Duodenal mucosa (tissue), 2 donors: ENCODE data around the gene ZFP14.
A peak's percentile ranks its signal among the peaks of the same experiment; 100 is the strongest.

Experiments
- H3K27ac ChIP-seq: one replicate; pipeline ENCODE4 v1.7.0; 2013; ENCODE audit warnings: low read depth, low read length
- H3K27me3 ChIP-seq, 2 donors: one replicate each; pipeline ENCODE4 v1.7.0; 2013; ENCODE audit warnings: low read length in 2 of 2, control low read depth in 1 of 2; ENCODE audit not compliant: insufficient read depth in 2 of 2, control insufficient read depth in 1 of 2
- H3K36me3 ChIP-seq, 2 donors: one replicate each; pipeline ENCODE4 v1.7.0; 2013; ENCODE audit warnings: low read length in 2 of 2, control low read depth in 1 of 2; ENCODE audit not compliant: insufficient read depth in 2 of 2, control insufficient read depth in 1 of 2
- H3K4me1 ChIP-seq, 2 donors: one replicate each; pipeline ENCODE4 v1.7.0; 2013; ENCODE audit warnings: low read length in 2 of 2, control low read depth in 1 of 2; ENCODE audit not compliant: insufficient read depth in 2 of 2, control insufficient read depth in 1 of 2
- H3K4me3 ChIP-seq, 2 donors: one replicate each; pipeline ENCODE4 v1.7.0; 2013; ENCODE audit warnings: low read length in 2 of 2, low read depth in 1 of 2
- H3K9ac ChIP-seq, 2 donors: one replicate each; pipeline ENCODE4 v1.7.0; 2013; ENCODE audit warnings: low read length in 2 of 2, low read depth in 1 of 2
- H3K9me3 ChIP-seq, 2 donors: one replicate each; pipeline ENCODE4 v1.7.0; 2013; ENCODE audit warnings: low read length in 2 of 2, control low read depth in 1 of 2; ENCODE audit not compliant: control insufficient read depth in 1 of 2

ZFP14 gene

GRCh38 chr19:36401475-36401874 lies 22.5 kb upstream of the ZFP14 start:
- Histone ChIP-seq H3K27me3 (no peaks in the 10 kb centered on the region), H3K27ac (no peak overlapping the region), H3K9ac (no peak overlapping the region), H3K4me3 (no peak overlapping the region), H3K4me1 (no peaks in the 10 kb centered on the region), H3K36me3 (peaks cover 15 to 35% of the 10 kb centered on the region in 2 donors), H3K9me3 (peaks cover 17 to 23% of the 10 kb centered on the region in 2 donors)

GRCh38 chr19:36398571-36398970 lies 19.6 kb upstream of the ZFP14 start:
- Histone ChIP-seq H3K4me1 (no peaks in the 10 kb centered on the region), H3K36me3 (peaks cover 14 to 26% of the 10 kb centered on the region in 2 donors)

GRCh38 chr19:36392916-36393673 lies 14.1 kb upstream of the ZFP14 start:
- no peak overlapping the region for H3K9ac ChIP-seq
- no peak overlapping the region for H3K27ac ChIP-seq
- H3K4me3 ChIP-seq = peak overlapping the region in 1 of 2 donors; percentile 42
- no peaks in the 10 kb centered on the region for H3K27me3 ChIP-seq
- no peaks in the 10 kb centered on the region for H3K4me1 ChIP-seq
- H3K36me3 ChIP-seq = peaks cover 13 to 27% of the 10 kb centered on the region in 2 donors
- peaks cover 49 to 61% of the 10 kb centered on the region in 2 donors for H3K9me3 ChIP-seq

More at GRCh38 chr19:36398571-36398970, 19.6 kb upstream of the ZFP14 start:
- Histone ChIP-seq H3K9me3 (peaks cover 33 to 37% of the 10 kb centered on the region in 2 donors), H3K9ac (no peak overlapping the region), H3K4me3 (peak overlapping the region in 1 of 2 donors; percentile 17), H3K27ac (no peak overlapping the region), H3K27me3 (no peaks in the 10 kb centered on the region)

GRCh38 chr19:36379510-36379819 lies 464 bp upstream of the ZFP14 start:
- H3K27me3 ChIP-seq = no peaks in the 10 kb centered on the region
- peak overlapping the region; percentile 6 to 84 for H3K9ac ChIP-seq
- no peak overlapping the region for H3K27ac ChIP-seq
- H3K4me1 ChIP-seq = peaks cover 9% of the 10 kb centered on the region in 2 donors
- peak overlapping the region; percentile 84 to 96 for H3K4me3 ChIP-seq
- peaks cover 0 to 2% of the 10 kb centered on the region in 2 donors for H3K36me3 ChIP-seq
- peaks cover 0 to 6% of the 10 kb centered on the region in 2 donors for H3K9me3 ChIP-seq

GRCh38 chr19:36377541-36378178 lies 1.3 kb downstream of the ZFP14 start:
- peaks cover 0 to 2% of the 10 kb centered on the region in 2 donors for H3K9me3 ChIP-seq
- H3K4me1 ChIP-seq = peaks cover 9% of the 10 kb centered on the region in 2 donors
- peaks cover 0 to 2% of the 10 kb centered on the region in 2 donors for H3K36me3 ChIP-seq
- peak overlapping the region; percentile 84 to 96 for H3K4me3 ChIP-seq
- no peak overlapping the region for H3K27ac ChIP-seq
- peak overlapping the region; percentile 45 to 84 for H3K9ac ChIP-seq
- H3K27me3 ChIP-seq = no peaks in the 10 kb centered on the region

- H3K36me3 ChIP-seq = peaks cover 0 to 2% of the 10 kb centered on the region in 2 donors
- H3K9me3 ChIP-seq = peaks cover 13 to 15% of the 10 kb centered on the region in 2 donors
- peaks cover 9% of the 10 kb centered on the region in 2 donors for H3K4me1 ChIP-seq
- no peak overlapping the region for H3K27ac ChIP-seq
- no peak overlapping the region for H3K4me3 ChIP-seq
- H3K27me3 ChIP-seq = no peaks in the 10 kb centered on the region
- no peak overlapping the region for H3K9ac ChIP-seq
Observed at GRCh38 chr19:36373638-36374156, 5.3 kb downstream of the ZFP14 start.

- Histone ChIP-seq H3K4me1 (no peaks in the 10 kb centered on the region), H3K27ac (no peak overlapping the region), H3K27me3 (no peaks in the 10 kb centered on the region), H3K4me3 (no peak overlapping the region), H3K9ac (no peak overlapping the region), H3K9me3 (peaks cover 15 to 18% of the 10 kb centered on the region in 2 donors), H3K36me3 (peaks cover 5 to 13% of the 10 kb centered on the region in 2 donors)
Observed at GRCh38 chr19:36371886-36372285, 7.1 kb downstream of the ZFP14 start.

- peaks cover 32 to 71% of the 10 kb centered on the region in 2 donors for H3K36me3 ChIP-seq
Observed at GRCh38 chr19:36363845-36364244, 15.2 kb downstream of the ZFP14 start.

GRCh38 chr19:36340786-36341372 lies 38.1 kb downstream of the ZFP14 start:
- H3K4me3 ChIP-seq = no peak overlapping the region
- peaks cover 23 to 35% of the 10 kb centered on the region in 2 donors for H3K36me3 ChIP-seq
- peaks cover 53 to 66% of the 10 kb centered on the region in 2 donors for H3K9me3 ChIP-seq
- no peaks in the 10 kb centered on the region for H3K4me1 ChIP-seq
- no peak overlapping the region for H3K27ac ChIP-seq
- no peak overlapping the region for H3K9ac ChIP-seq
- H3K27me3 ChIP-seq = no peaks in the 10 kb centered on the region

More at GRCh38 chr19:36363845-36364244, 15.2 kb downstream of the ZFP14 start:
- Histone ChIP-seq H3K27ac (no peak overlapping the region), H3K4me1 (no peaks in the 10 kb centered on the region), H3K4me3 (no peak overlapping the region), H3K9ac (no peak overlapping the region), H3K9me3 (peaks cover 6 to 19% of the 10 kb centered on the region in 2 donors), H3K27me3 (no peaks in the 10 kb centered on the region)
